ENCODE data around the gene CFAP46.

The CFAP46 gene

GRCh38 chr10:132835848-132836233 is 106.5 kb downstream of the CFAP46 start:
- 57 to 67% methylated on average over 4 to 8 of the region's 18 CpGs for WGBS, 2 experiments (ENCODE audit: insufficient coverage in 2 of 2)
- no peaks in the 10 kb centered on the region for H3K4me1 ChIP-seq (ENCODE audit: control insufficient read depth, insufficient read depth, low read length, poor library complexity, severe bottlenecking)
- H3K4me3 ChIP-seq (ENCODE audit: extremely low read depth, insufficient read depth, low read length, poor library complexity, severe bottlenecking): no peak overlapping the region
- no peaks in the 10 kb centered on the region for H3K36me3 ChIP-seq (ENCODE audit: control insufficient read depth, insufficient read depth, low read length)
- no peaks in the 10 kb centered on the region for H3K9me3 ChIP-seq (ENCODE audit: control insufficient read depth, low read length)
- H3K27ac ChIP-seq (ENCODE audit: low read depth, low read length, severe bottlenecking): no peak overlapping the region

GRCh38 chr10:132834891-132835847 is 107.2 kb downstream of the CFAP46 start:
- H3K9me3 ChIP-seq (ENCODE audit: control insufficient read depth, low read length): no peaks in the 10 kb centered on the region
- WGBS, 2 experiments (ENCODE audit: insufficient coverage in 2 of 2): 90% methylated on average over 17 to 18 of the region's 25 CpGs

GRCh38 chr10:132834311-132834761 is 108.0 kb downstream of the CFAP46 start:
- no peaks in the 10 kb centered on the region for H3K36me3 ChIP-seq (ENCODE audit: control insufficient read depth, insufficient read depth, low read length)
- H3K4me3 ChIP-seq (ENCODE audit: extremely low read depth, insufficient read depth, low read length, poor library complexity, severe bottlenecking): no peak overlapping the region
- H3K9me3 ChIP-seq (ENCODE audit: control insufficient read depth, low read length): no peaks in the 10 kb centered on the region
- WGBS, 2 experiments (ENCODE audit: insufficient coverage in 2 of 2): 93 to 95% methylated on average over 13 to 16 of the region's 18 CpGs
- H3K27ac ChIP-seq (ENCODE audit: low read depth, low read length, severe bottlenecking): no peak overlapping the region
- no peaks in the 10 kb centered on the region for H3K4me1 ChIP-seq (ENCODE audit: control insufficient read depth, insufficient read depth, low read length, poor library complexity, severe bottlenecking)

More at GRCh38 chr10:132834891-132835847, 107.2 kb downstream of the CFAP46 start:
- Histone ChIP-seq H3K36me3 (ENCODE audit: control insufficient read depth, insufficient read depth, low read length) (no peaks in the 10 kb centered on the region), H3K27ac (ENCODE audit: low read depth, low read length, severe bottlenecking) (no peak overlapping the region), H3K4me3 (ENCODE audit: extremely low read depth, insufficient read depth, low read length, poor library complexity, severe bottlenecking) (no peak overlapping the region), H3K4me1 (ENCODE audit: control insufficient read depth, insufficient read depth, low read length, poor library complexity, severe bottlenecking) (no peaks in the 10 kb centered on the region)

GRCh38 chr10:132833421-132834111 is 108.8 kb downstream of the CFAP46 start:
- H3K9me3 ChIP-seq (ENCODE audit: control insufficient read depth, low read length): no peaks in the 10 kb centered on the region
- no peak overlapping the region for H3K4me3 ChIP-seq (ENCODE audit: extremely low read depth, insufficient read depth, low read length, poor library complexity, severe bottlenecking)
- no peak overlapping the region for H3K27ac ChIP-seq (ENCODE audit: low read depth, low read length, severe bottlenecking)
- 84 to 86% methylated on average over 29 of the region's 29 CpGs for WGBS, 2 experiments (ENCODE audit: insufficient coverage in 2 of 2)
- H3K36me3 ChIP-seq (ENCODE audit: control insufficient read depth, insufficient read depth, low read length): no peaks in the 10 kb centered on the region
- no peaks in the 10 kb centered on the region for H3K4me1 ChIP-seq (ENCODE audit: control insufficient read depth, insufficient read depth, low read length, poor library complexity, severe bottlenecking)

GRCh38 chr10:132832186-132832969 is 110.0 kb downstream of the CFAP46 start:
- no peaks in the 10 kb centered on the region for H3K4me1 ChIP-seq (ENCODE audit: control insufficient read depth, insufficient read depth, low read length, poor library complexity, severe bottlenecking)
- no peaks in the 10 kb centered on the region for H3K9me3 ChIP-seq (ENCODE audit: control insufficient read depth, low read length)
- H3K27ac ChIP-seq (ENCODE audit: low read depth, low read length, severe bottlenecking): no peak overlapping the region
- H3K4me3 ChIP-seq (ENCODE audit: extremely low read depth, insufficient read depth, low read length, poor library complexity, severe bottlenecking): no peak overlapping the region
- WGBS, 2 experiments (ENCODE audit: insufficient coverage in 2 of 2): 85% methylated on average over 27 to 29 of the region's 30 CpGs
- no peaks in the 10 kb centered on the region for H3K36me3 ChIP-seq (ENCODE audit: control insufficient read depth, insufficient read depth, low read length)

- Histone ChIP-seq H3K9me3 (ENCODE audit: control insufficient read depth, low read length) (peaks cover 19% of the 10 kb centered on the region), H3K27ac (ENCODE audit: low read depth, low read length, severe bottlenecking) (no peak overlapping the region), H3K36me3 (ENCODE audit: control insufficient read depth, insufficient read depth, low read length) (no peaks in the 10 kb centered on the region), H3K4me3 (ENCODE audit: extremely low read depth, insufficient read depth, low read length, poor library complexity, severe bottlenecking) (no peak overlapping the region), H3K4me1 (ENCODE audit: control insufficient read depth, insufficient read depth, low read length, poor library complexity, severe bottlenecking) (no peaks in the 10 kb centered on the region)
- 80 to 81% methylated on average over 3 to 6 of the region's 8 CpGs for whole genome bisulfite sequencing, 2 experiments (ENCODE audit: insufficient coverage in 2 of 2)
Measured at GRCh38 chr10:132829403-132829802, 113.0 kb downstream of the CFAP46 start.

- WGBS, 2 experiments (ENCODE audit: insufficient coverage in 2 of 2): 88% methylated on average over 14 of the region's 20 CpGs
- Histone ChIP-seq H3K9me3 (ENCODE audit: control insufficient read depth, low read length) (peaks cover 19% of the 10 kb centered on the region), H3K4me3 (ENCODE audit: extremely low read depth, insufficient read depth, low read length, poor library complexity, severe bottlenecking) (no peak overlapping the region)
Measured at GRCh38 chr10:132828681-132829080, 113.7 kb downstream of the CFAP46 start.

GRCh38 chr10:132827861-132828539 is 114.4 kb downstream of the CFAP46 start:
- Histone ChIP-seq H3K27ac (ENCODE audit: low read depth, low read length, severe bottlenecking) (no peak overlapping the region), H3K36me3 (ENCODE audit: control insufficient read depth, insufficient read depth, low read length) (no peaks in the 10 kb centered on the region), H3K9me3 (ENCODE audit: control insufficient read depth, low read length) (peaks cover 19% of the 10 kb centered on the region), H3K4me3 (ENCODE audit: extremely low read depth, insufficient read depth, low read length, poor library complexity, severe bottlenecking) (no peak overlapping the region), H3K4me1 (ENCODE audit: control insufficient read depth, insufficient read depth, low read length, poor library complexity, severe bottlenecking) (no peaks in the 10 kb centered on the region)
- WGBS, 2 experiments (ENCODE audit: insufficient coverage in 2 of 2): 92 to 95% methylated on average over 24 to 26 of the region's 29 CpGs

More at GRCh38 chr10:132828681-132829080, 113.7 kb downstream of the CFAP46 start:
- Histone ChIP-seq H3K27ac (ENCODE audit: low read depth, low read length, severe bottlenecking) (no peak overlapping the region), H3K4me1 (ENCODE audit: control insufficient read depth, insufficient read depth, low read length, poor library complexity, severe bottlenecking) (no peaks in the 10 kb centered on the region), H3K36me3 (ENCODE audit: control insufficient read depth, insufficient read depth, low read length) (no peaks in the 10 kb centered on the region)

GRCh38 chr10:132827423-132827789 is 115.0 kb downstream of the CFAP46 start:
- no peaks in the 10 kb centered on the region for H3K4me1 ChIP-seq (ENCODE audit: control insufficient read depth, insufficient read depth, low read length, poor library complexity, severe bottlenecking)
- no peak overlapping the region for H3K4me3 ChIP-seq (ENCODE audit: extremely low read depth, insufficient read depth, low read length, poor library complexity, severe bottlenecking)
- H3K27ac ChIP-seq (ENCODE audit: low read depth, low read length, severe bottlenecking): no peak overlapping the region
- 90 to 95% methylated on average over 9 to 13 of the region's 13 CpGs for WGBS, 2 experiments (ENCODE audit: insufficient coverage in 2 of 2)
- H3K9me3 ChIP-seq (ENCODE audit: control insufficient read depth, low read length): peaks cover 19% of the 10 kb centered on the region
- no peaks in the 10 kb centered on the region for H3K36me3 ChIP-seq (ENCODE audit: control insufficient read depth, insufficient read depth, low read length)

Measured in mesodermal cell (in vitro differentiated cells).